ENCODE results near the gene ADIPOR2.
"Not testable (repeated sequence)": the region's sequence is repeated elsewhere in the genome, so short reads cannot be mapped to it uniquely, and the experiment has no call there.

ADIPOR2 gene

DNA sequence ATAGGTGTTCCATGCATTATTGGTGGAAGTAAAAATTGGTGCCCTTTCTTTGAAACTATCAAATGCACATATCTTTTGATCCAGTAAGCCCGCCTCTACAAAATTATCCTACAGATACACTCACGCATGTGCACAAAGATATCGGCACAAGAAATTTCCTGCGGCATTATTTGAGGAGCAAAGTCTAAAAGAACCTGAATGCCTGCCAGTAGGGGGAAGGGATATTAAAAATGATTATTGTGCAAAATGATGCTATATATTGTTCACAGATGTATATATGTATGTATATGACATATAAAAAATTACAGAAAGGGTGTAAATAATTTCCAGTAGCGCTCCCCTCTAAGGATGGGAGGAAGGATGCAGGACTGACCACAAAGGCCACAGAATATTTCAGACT lies 24.7 kb upstream of the ADIPOR2 start:
- DNase-seq, result no peak

GRCh38 chr12:1666685-1667162 lies 24.1 kb upstream of the ADIPOR2 start:
- no peak for DNase-seq

- DNase-seq, result no peak
These were observed 21.9 kb upstream of the ADIPOR2 start for GRCh38 chr12:1668833-1669543.

GRCh38 chr12:1670358-1671268 lies 20.3 kb upstream of the ADIPOR2 start:
- DNase-seq, result no peak

- no peak for DNase-seq
These were observed 14.8 kb upstream of the ADIPOR2 start for GRCh38 chr12:1676043-1676442.

GRCh38 chr12:1680804-1681492 lies 9.9 kb upstream of the ADIPOR2 start:
- no peak for DNase-seq

DNA sequence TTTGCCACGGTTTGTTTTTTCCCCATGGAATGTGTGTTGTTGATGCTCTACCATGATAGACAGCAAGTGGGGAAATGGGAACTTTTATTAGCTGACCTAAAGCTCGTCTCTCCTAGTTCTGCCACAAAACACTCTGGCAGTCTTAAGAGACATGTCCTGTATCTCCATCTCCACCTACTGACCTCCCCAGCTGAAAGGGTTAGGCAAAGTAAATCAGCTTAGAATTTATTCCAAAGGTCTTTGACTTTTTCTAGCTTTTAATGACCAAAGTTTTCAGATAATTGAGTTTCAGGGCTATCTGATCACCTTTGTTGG lies 9.4 kb upstream of the ADIPOR2 start:
- no peak for DNase-seq

DNA sequence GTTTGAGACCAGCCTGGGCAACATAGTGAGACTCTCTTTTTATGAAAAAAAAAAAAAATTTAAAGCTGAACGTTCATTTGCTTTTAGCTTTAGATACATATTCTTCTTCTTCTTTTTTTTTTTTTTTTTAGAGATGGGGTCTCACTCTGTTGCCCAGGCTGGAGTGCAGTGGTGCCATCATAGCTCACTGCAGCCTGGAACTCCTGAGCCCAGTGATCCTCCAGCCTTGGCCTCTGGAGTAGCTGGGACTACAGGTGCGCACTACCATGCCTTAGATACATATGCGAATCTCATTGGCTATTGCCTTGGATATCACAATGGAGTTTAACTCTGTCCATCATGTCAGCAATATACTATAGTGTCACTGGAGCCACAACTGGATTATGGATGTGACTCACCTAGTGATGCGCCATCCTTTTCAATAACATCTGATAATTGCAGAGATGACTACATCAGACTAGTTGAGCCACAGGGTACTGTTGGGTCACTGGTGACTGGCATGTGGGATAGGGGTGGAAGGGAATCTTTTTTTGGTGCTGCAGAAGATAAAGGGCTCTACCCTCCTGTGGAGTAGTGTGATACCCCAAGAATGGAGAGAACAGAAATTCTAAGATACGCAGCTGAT lies 2.7 kb upstream of the ADIPOR2 start:
- DNase-seq, result no peak

- DNase-seq, result peak; percentile 45
These were observed 495 bp downstream of the ADIPOR2 start for GRCh38 chr12:1691123-1692007.

DNA sequence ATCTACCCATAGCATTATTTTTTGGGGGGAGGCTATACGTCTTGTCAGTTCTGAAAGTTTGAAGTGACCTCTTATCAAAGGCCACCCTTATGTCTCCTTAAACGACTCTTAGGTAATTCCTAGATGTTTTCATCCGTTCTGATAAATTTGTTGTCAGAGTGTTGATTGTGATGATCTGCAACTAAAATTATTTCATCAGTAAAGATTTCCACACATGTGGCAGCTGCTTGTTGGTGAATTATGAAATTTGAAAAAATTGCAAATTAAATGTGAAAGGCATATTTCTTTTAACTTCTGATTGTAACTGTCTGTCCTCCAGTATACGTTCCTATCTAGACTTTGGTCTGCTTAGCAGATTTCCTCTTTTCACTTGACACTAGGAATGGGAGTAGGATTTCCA lies 1.4 kb downstream of the ADIPOR2 start:
- no peak for DNase-seq

- no peak for DNase-seq
These were observed 2.2 kb downstream of the ADIPOR2 start for GRCh38 chr12:1692895-1693610.

DNA sequence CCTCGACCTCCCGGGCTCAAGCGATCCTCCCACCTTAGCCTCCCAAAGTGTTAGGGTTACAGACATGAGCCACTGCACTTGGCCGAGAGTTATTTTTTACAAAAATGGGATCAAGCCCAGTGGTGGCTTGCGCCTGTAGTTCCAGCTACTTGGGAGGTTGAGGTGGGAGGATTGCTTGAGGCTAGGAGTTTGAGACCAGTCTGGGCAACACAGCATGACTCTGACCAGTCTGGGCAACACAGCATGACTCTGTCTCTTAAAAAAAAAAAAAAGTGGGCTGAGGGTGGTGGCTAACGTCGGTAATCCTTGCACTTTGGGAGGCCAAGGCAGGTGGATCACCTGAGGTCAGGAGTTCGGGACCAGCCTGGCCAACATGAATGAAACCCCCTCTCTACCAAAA lies 4.2 kb downstream of the ADIPOR2 start:
- not testable (repeated sequence) for DNase-seq

DNA sequence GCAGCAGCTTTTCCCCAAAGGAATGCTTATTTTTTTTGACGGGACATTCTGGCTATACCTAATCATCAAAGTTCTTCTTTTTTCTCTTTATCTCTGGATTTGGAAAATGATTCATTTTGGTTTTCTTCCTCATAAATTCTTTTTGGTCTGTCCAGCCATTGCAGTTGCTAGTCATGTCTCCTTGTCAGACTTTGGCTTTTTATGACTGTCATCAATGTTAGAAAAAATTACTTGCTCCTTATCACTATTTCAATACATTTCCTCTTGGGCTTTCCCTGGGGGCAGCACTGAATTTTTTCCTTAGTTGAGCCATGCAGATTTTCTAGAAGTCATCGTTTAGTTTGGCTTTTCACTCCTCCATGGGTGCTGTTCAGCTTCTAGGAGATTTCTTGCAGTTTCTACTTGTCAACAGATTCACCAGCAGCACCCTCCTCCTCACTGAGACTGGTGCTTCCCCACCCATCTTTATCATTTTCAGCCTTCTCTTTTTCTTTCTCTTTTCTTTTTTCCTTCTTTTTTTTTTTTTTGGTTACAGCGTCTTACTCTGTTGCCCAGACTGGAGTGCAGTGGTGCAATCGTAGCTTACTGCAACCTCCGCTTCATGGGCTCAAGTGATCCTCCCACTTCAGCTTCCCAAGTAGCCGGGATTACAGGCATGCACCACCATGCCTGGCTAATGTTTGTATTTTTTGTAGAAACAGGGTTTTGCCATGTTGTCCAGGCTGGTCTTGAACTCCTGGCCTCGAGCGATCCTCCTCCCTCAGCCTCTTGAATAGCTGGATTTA lies 5.2 kb downstream of the ADIPOR2 start:
- no peak for DNase-seq

GRCh38 chr12:1696800-1697199 lies 5.9 kb downstream of the ADIPOR2 start:
- no peak for DNase-seq

DNA sequence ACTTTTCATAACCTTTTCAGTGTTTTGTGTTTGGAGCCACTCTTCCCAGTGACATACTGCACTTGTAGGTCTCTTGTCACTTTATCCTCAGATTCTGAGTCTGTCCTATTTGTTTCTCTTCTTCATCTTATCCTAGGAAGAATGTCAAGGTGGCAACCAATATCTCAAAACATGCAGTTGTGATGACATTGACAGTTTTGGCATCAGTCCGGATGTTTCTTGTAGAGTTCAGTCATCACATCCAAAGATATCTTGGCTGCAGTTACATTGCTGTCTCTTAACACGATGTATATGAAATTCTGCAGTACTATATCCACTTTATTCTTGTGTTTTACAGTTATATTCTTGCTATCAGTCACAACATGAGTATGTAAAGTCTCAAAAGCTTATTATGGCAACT lies 6.4 kb downstream of the ADIPOR2 start:
- no peak for DNase-seq

DNA sequence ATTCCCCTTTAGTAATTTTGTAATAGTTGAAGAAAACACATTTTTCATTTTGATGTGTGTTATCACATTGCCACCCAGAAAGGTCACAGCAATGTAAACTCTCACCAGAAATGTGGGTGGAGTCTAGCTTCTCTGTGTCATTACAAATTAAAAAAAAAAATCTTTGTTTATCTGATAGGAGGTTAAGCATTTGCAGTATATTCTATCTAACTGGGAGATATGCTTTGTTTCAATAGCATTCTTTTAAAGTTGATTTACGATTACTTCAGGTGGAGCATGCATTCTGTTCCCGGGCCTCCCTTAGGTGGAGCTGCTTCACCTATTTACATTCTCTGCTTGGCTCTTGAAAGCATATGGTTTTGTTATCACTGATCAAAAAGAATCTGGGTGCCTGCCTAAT lies 7.8 kb downstream of the ADIPOR2 start:
- DNase-seq, result no peak

GRCh38 chr12:1702713-1703112 lies 11.8 kb downstream of the ADIPOR2 start:
- DNase-seq, result no peak

DNA sequence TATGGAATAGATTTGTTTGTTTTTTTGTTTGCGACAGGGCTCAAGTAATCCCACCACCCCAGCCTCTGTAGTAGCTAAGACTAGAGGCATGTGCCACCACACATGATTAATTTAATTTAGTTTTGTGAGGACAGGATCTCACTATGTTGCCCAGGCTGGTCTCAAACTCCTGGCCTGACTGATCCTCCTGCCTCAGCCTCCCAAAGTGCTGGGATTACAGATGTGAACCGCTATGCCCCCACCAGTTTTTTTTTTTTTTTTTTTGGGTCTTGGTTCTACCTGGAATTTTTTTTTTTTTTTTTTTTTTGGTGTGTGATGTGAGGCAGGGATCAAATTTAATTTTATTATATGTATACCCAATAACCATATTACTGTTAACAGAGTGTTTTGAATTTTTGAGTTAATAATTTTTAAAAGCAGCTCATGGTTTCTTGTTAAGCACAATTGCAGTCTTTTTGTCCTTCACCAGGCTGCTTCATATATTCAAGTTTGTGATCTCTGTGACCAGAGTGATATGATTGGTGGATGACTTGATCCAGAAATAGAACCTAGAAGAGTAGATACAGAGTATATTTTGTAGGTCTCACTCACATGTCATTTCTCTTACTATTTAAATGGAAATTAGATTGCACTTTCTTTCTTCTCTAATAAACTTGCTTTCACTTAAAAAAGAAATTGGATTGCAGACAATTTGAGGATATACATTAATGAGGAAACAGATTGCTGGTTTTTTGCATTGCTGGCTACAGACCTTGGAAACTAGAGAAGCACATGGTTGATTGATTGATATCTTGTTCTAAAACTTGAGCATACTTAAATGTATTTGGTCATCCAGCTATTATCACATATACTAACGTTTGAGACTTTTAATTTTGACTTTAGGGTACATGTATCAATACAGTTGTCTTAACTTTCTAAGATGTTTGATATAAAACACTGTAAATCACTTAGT lies 13.2 kb downstream of the ADIPOR2 start:
- DNase-seq, result no peak

Measured in NCI-H2029 (cell line).